Neutrophil (primary cell): Measurements from ENCODE around the gene ORC1.
A peak's percentile ranks its signal among the peaks of the same experiment; 100 is the strongest.

Experiments used
- H3K27ac ChIP-seq: fragments of 200-600 bp; sonication (generic); 2 replicates; pipeline ENCODE4 v1.5.1; 2016; ENCODE audit warnings: mild to moderate bottlenecking, moderate library complexity
- H3K27me3 ChIP-seq: fragments of 200-600 bp; sonication (generic); 2 replicates; pipeline ENCODE4 v1.6.0; 2016; ENCODE audit warnings: mild to moderate bottlenecking
- H3K36me3 ChIP-seq: fragments of 200-600 bp; sonication (generic); 2 replicates; pipeline ENCODE4 v1.5.1; 2017
- H3K4me1 ChIP-seq, 2 experiments: fragments of 200-600 bp in 1 of 2; sonication (generic) in 1 of 2; 1 replicate in 1 of 2; 2 replicates in 1 of 2; pipeline versions ENCODE4 v1.5.1 to v1.6.1; 2013 to 2016; ENCODE audit warnings: low read depth in 1 of 2, low read length in 1 of 2, mild to moderate bottlenecking in 1 of 2, moderate library complexity in 1 of 2; ENCODE audit not compliant: control insufficient read depth in 1 of 2, insufficient read depth in 1 of 2
- H3K4me3 ChIP-seq, 2 experiments: fragments of 200-600 bp in 1 of 2; sonication (generic) in 1 of 2; 1 replicate in 1 of 2; 2 replicates in 1 of 2; pipeline ENCODE4 v1.5.1; 2013 to 2016; ENCODE audit warnings: low read depth in 1 of 2, low read length in 1 of 2, mild to moderate bottlenecking in 1 of 2, moderate library complexity in 1 of 2
- H3K9me3 ChIP-seq: fragments of 200-600 bp; sonication (generic); 2 replicates; pipeline ENCODE4 v1.5.1; 2016
- TF ChIP-seq, protein P1 (sequence below): fragments of 200-600 bp; sonication (generic); IDR thresholded peaks from 2 replicates; pipeline ENCODE4 v1.5.1; 2016; ENCODE audit warnings: antibody characterized with exemption

ORC1 gene

GRCh38 chr1:52367272-52367671, 37.0 kb downstream of the ORC1 start:
- peaks cover 14% of the 10 kb centered on the region for H3K27me3 ChIP-seq
- TF ChIP-seq, protein P1, sequence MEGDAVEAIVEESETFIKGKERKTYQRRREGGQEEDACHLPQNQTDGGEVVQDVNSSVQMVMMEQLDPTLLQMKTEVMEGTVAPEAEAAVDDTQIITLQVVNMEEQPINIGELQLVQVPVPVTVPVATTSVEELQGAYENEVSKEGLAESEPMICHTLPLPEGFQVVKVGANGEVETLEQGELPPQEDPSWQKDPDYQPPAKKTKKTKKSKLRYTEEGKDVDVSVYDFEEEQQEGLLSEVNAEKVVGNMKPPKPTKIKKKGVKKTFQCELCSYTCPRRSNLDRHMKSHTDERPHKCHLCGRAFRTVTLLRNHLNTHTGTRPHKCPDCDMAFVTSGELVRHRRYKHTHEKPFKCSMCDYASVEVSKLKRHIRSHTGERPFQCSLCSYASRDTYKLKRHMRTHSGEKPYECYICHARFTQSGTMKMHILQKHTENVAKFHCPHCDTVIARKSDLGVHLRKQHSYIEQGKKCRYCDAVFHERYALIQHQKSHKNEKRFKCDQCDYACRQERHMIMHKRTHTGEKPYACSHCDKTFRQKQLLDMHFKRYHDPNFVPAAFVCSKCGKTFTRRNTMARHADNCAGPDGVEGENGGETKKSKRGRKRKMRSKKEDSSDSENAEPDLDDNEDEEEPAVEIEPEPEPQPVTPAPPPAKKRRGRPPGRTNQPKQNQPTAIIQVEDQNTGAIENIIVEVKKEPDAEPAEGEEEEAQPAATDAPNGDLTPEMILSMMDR, result no peak
- peaks cover 30% of the 10 kb centered on the region in 2 experiments for H3K4me1 ChIP-seq
- H3K36me3 ChIP-seq, result peaks cover 17% of the 10 kb centered on the region
- H3K4me3 ChIP-seq, result no peak overlapping the region
- H3K27ac ChIP-seq, result no peak overlapping the region
- H3K9me3 ChIP-seq, result no peaks in the 10 kb centered on the region

- Histone ChIP-seq H3K4me3 (peak overlapping the region; percentile 79 to 89), H3K9me3 (no peaks in the 10 kb centered on the region), H3K27ac (peak overlapping the region; percentile 92), H3K4me1 (peaks cover 30% of the 10 kb centered on the region in 2 experiments), H3K27me3 (peaks cover 14% of the 10 kb centered on the region), H3K36me3 (peaks cover 23% of the 10 kb centered on the region)
- TF ChIP-seq, protein P1, result no peak
Observed at GRCh38 chr1:52366517-52366827, 37.8 kb downstream of the ORC1 start.

- H3K27me3 ChIP-seq, result peaks cover 14% of the 10 kb centered on the region
- H3K4me1 ChIP-seq, result peaks cover 30% of the 10 kb centered on the region in 2 experiments
- H3K36me3 ChIP-seq, result peaks cover 29% of the 10 kb centered on the region
- TF ChIP-seq, protein P1, result peak; percentile 85
- H3K27ac ChIP-seq, result peak within 1 kb of the TSS; percentile 92
- H3K9me3 ChIP-seq, result no peaks in the 10 kb centered on the region
- H3K4me3 ChIP-seq, result peak within 1 kb of the TSS; percentile 79 to 89
Observed at GRCh38 chr1:52365746-52366516, 38.3 kb downstream of the ORC1 start, which contains the start of gene CC2D1B. Gene CC2D1B (minus strand): TSS chr1:52366205. CDS start chr1:52364620, 1,585 bp downstream.

GRCh38 chr1:52365071-52365745, 39.0 kb downstream of the ORC1 start:
- Histone ChIP-seq H3K27me3 (peaks cover 14% of the 10 kb centered on the region), H3K4me3 (peak overlapping the region; percentile 79 to 89), H3K27ac (peak overlapping the region; percentile 92), H3K36me3 (peaks cover 36% of the 10 kb centered on the region), H3K4me1 (peaks cover 30% of the 10 kb centered on the region in 2 experiments), H3K9me3 (no peaks in the 10 kb centered on the region)
- TF ChIP-seq, protein P1, result no peak

- Histone ChIP-seq H3K27ac (peak overlapping the region; percentile 92), H3K36me3 (peaks cover 45% of the 10 kb centered on the region), H3K4me1 (peaks cover 30% of the 10 kb centered on the region in 2 experiments), H3K27me3 (peaks cover 14% of the 10 kb centered on the region), H3K4me3 (peak overlapping the region in 1 of 2 experiments; percentile 79), H3K9me3 (no peaks in the 10 kb centered on the region)
- TF ChIP-seq, protein P1, result no peak
Observed at GRCh38 chr1:52364235-52364839, 39.9 kb downstream of the ORC1 start.
